ENCODE data around the gene PICALM.
A peak's percentile ranks its signal among the peaks of the same experiment; 100 is the strongest.

The PICALM gene

DNA sequence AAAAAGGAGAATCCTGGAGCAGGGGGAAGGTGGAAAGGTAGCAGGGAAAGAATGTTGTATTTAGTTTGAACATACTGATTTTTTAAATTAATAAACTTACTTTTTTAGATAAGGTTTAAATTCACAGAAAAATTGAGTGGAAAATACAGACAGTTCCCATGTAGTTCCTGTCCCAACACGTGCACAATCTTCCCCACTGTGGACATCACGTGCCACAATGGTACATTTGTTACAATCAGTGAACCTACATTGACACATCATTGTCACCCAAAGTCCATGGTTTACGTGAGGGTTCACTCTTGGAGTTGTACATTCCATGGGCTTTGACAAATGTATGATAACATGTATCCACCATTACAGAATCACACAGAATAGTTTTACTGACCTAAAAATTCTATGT is 10.5 kb upstream of the PICALM start:
- DNase-seq: no peak

- no peak for DNase-seq
These were observed 5.1 kb upstream of the PICALM start for GRCh38 chr11:86073948-86074347.

DNA sequence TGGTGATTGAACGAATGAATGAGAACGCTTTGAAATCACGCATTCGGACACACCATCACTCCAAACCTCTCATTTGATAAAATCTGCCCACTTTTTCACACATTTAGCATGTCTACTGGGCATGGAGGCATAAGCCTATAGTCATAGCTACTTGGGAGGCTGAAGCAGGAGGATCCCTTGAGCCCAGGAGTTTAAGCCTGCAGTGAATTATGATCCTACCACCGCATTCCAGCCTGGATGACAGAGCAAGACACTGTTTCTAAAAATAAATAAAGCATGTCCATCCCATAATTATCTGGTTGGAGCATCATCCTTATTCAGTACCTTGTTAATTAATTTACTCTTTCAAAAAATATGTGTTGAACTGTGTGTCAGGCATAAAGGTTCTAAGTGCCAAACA is 3.3 kb upstream of the PICALM start:
- no peak for DNase-seq

GRCh38 chr11:86070142-86071056 is 1.5 kb upstream of the PICALM start:
- no peak for DNase-seq

DNA sequence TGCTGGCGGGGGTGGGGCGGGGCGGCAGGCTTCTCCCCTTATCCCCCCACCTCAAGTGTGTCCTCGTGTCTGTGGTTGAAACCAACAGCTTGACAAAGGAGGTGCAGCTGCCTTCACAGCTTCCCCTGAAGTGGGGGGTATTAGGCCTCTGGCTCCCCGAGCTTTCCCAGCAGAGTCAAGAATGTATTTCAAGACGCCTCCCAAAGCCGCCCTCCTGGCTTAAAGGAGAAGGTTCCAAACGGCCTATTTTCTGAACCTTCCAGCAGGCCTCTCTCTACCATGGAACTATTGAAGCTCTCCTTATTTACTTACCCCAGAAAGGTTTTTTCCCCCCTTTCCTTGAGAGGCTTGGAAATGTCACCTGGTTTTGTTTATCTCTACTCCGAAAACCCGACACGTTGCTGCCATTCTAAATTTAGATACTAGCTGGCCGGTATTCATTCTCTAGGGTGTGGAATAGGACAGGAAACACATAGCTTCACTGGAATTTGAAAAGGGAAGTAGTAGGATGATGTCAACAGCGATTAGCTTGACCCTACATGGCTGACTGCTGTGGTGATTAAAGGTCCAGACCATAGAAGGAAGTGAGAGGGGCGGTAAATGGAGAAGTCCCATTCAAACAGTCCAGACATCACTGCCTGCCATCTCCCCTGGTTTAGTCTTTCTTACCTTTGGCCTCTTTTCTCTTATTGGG is 671 bp upstream of the PICALM start:
- no peak for DNase-seq

DNA sequence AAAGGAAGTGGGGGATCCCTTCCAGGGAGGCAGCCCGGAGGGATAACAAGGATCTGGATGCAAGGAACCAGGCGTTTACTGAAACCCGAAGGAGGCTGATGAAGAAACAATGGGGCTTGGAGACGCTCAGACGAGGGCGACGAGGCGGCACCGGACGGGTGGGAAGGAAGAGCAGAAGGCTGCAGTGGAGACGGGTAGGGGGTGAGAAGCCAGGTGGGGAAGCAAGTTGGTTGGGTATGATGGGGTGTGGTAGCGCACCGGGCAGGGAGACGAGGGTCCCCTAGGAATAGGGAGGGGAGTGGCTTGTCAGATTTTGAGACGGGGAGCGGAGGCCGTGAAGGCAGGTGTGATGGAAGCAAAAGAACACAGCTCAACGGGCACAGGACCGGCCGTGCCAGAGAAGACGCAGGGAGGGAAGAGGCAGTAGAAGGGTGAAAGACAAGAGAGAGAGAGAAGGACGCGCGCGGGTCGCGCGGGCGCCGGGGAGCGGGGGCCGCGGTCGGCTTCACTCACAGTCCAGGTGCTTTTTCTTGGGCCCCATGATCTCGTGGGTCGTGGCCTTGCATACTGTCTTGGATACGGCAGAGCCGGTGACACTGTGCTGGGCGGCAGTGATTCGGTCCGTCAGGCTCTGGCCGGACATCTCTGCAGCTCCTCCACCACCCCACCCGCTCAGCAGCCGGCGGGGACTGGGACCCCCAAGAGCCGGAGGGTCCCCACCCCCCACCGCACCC is 579 bp downstream of the PICALM start:
- DNase-seq: peak; percentile 51 to 54

DNA sequence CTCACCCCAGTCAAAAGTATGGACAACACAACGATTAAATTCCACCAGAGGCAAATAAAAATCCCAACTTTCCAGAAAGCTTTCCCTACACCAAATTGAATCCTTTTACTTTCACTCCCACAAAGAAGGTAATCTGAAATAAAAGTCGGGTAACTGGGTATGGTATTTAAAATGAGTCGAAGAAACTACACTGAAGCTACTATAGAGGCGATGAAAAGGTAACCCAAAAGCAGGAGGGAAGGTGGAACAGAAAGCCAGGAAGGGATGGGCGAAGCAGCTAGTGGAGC is 1.1 kb downstream of the PICALM start:
- no peak for DNase-seq

- no peak for DNase-seq
These were observed 1.7 kb downstream of the PICALM start for GRCh38 chr11:86067009-86067850.

DNA sequence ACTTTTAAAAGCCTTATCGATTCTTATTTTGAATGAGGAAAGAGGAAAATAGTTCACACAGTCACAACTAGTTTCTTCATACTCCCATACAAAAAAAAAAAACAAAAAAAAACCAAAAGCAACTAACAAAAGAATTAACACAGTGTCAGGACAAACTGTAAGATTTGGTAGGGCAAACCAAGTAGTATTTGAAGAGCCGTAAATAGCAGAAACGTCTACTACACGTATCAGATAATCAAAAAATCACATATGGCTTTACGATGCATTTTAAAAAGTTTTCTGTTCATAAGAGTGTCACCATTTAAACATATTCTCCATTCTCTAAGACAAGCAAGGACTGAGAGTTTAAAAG is 2.3 kb downstream of the PICALM start:
- DNase-seq: no peak

DNA sequence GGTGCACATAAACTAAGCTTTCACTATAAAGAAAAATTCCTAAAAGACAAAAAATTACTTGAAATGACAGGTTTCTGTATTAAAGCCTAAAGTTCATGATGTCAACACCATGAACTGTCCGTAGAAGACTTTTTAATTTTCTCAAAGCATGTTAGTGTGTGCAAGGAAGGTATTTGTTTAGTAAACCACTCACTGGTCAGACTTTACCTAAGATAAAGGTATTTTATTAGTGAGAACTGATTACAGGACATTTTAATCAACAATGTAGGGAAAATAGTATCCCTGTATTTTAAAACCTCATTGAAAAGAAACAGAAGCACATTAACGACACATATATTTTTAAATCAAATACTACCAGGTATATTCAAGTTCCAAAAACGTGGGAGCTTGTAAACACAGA is 2.9 kb downstream of the PICALM start:
- no peak for DNase-seq

DNA sequence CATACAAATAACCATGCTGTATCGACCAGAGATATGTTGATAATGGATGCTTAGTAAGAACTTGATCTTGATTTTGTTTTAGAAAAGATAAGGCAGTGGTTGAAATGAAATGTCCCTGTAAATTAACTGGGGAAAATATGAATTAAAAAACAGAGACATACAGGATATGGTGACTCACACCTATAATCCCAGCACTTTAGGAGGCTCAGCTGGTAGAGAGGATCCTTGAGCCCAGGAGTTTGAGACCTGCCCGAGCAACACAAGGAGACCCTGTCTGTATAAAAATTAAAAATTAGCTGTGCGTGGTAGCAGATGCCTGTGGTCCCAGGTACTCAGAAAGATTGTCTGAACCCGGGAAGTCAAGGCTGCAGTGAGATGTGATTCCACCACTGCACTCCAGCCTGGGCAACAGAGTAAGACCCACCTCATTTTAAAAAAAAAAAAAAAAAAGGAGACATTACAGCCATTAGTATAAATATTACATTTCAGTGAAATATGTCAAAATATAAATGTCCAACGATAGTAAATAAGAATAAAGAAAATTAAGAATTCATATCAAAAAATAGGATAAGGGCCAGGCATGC is 4.6 kb downstream of the PICALM start:
- DNase-seq: no peak

DNA sequence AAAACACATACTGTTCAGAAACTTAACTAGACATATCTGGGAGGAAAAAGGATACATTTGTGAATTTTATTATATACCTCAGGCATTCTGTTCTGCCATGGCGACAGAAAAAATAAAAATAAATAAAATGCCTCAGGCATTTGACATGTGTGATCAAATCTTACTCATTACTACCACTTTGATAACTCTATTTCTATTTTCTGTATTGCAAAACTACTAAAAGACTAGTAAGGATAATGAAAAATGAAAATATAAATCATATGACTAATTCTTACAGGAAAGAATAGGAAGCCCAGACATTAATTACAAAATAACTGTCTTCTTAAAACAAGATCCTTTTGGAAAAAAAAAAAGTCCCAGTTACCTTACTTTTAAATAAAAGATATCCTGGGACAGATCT is 5.3 kb downstream of the PICALM start:
- DNase-seq: no peak

GRCh38 chr11:86062719-86063118 is 6.2 kb downstream of the PICALM start:
- no peak for DNase-seq

DNA sequence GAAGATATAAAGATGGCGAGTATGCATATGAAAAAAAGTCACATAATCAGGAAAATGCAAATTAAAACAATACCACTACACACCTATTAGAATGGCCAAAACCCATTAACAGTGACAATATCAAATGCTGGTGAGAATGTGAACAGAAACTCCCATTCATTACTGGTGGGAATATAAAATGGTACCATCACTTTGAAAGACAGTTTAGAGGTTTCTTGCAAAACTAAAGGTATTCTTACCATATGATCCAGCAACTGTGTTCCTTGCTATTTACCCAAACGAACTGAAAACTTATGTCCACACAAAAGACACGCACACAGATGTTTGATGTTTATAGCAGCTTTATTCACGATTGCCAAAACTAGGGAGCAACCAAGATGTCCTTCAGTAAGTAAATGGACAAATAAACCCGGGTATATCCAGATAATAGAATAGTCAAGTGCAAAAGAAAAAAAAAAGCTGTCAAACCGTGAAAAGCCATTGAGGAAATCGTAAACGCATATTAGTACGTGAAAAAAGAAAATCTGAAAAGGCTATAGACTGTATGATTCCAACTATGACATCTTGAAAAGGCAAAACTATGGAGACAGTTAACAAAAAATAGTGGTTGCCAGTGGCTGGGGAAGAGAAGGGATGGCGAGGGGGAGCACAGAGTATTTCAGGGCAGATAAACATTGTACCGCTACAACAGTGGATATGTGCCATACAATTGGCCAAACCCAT is 7.2 kb downstream of the PICALM start:
- DNase-seq: no peak

DNA sequence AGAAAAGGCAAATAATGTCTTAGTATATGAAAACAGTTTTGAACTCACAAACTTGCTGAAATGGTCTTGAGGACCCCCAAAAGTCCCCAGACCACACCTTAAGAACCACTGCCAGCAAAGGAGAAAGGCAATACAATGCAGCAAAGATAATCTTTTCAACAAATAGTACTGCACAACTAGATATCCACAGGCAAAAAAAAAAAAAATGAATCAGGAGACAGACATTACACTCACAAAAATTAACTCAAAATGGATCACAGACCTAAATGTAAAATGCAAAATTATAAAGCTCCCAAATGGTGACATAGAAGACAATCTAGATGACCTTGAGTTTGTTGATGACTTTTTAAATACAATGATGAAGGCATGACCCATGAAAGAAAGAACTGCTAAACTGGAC is 8.3 kb downstream of the PICALM start:
- no peak for DNase-seq

GRCh38 chr11:86058360-86058759 is 10.5 kb downstream of the PICALM start:
- DNase-seq: no peak

- DNase-seq: no peak
These were observed 12.5 kb downstream of the PICALM start for GRCh38 chr11:86056351-86056854.

DNA sequence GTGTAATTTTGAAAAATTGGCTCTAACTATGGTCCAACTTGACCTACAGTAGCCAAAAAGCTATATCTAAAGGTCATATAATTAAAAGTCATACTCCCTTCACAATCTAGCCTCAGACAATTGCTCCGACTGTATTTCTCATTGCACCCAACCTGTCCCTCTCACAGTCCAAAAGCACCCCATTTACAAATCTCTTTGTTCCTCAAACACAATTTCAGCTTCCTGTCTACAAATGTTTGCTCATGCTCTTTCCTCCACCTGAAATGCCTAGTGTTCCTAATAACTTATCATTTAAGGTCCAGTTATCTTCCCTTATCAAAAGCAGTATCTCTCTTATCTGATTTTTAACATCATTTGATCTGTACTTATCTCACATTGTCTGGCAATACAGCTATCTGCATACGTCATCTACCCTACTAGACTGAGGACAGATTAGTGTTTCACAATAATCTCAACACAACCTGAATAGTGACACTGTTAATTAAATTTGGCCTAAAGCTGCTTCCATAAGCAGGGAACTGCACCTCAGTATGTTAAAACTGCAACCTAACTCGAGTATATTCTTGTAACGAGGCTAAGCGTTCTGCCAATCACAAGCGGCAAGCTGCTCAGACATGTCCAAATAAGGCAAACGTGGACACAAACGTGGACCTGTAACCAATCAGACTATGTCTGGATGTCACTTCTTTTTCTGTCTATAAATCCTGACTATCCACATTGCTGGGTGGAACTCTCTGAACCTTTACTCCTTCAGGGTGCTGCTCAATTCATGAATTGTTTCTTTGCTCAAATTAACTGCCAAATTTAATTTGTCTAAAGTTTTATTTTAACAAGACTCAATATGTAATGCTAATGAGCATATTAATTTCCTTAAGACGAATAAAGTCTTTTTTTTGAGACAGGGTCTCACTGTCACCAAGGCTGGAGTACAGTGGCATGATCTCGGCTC is 15.9 kb downstream of the PICALM start:
- no peak for DNase-seq

DNA sequence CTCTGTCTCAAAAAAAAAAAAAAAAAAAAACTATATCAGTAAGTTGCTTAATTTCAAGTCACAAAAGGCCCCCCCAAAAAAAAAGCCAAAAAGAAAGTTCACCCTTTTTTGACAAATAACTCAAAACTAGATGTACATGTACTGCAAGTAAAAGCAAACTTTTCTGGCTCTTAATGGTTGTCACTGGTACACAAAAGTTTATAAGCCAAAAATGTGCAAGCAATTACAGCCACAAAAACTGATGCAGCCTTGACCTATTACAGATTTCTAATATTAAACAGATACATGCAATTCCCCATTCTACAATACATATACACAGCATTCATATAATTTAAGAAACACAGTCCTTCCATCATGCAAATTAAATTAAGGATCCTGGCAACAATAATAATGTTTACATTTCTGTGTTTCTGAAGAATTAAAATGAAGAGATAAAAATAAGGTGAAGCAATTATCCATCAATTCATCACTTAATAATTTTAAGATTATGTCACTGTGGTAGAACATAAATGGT is 18.6 kb downstream of the PICALM start:
- DNase-seq: no peak

GRCh38 chr11:86047275-86047991 is 21.5 kb downstream of the PICALM start:
- DNase-seq: peak; percentile 45 to 47
